ENCODE results near the gene COA8.

The COA8 gene

DNA sequence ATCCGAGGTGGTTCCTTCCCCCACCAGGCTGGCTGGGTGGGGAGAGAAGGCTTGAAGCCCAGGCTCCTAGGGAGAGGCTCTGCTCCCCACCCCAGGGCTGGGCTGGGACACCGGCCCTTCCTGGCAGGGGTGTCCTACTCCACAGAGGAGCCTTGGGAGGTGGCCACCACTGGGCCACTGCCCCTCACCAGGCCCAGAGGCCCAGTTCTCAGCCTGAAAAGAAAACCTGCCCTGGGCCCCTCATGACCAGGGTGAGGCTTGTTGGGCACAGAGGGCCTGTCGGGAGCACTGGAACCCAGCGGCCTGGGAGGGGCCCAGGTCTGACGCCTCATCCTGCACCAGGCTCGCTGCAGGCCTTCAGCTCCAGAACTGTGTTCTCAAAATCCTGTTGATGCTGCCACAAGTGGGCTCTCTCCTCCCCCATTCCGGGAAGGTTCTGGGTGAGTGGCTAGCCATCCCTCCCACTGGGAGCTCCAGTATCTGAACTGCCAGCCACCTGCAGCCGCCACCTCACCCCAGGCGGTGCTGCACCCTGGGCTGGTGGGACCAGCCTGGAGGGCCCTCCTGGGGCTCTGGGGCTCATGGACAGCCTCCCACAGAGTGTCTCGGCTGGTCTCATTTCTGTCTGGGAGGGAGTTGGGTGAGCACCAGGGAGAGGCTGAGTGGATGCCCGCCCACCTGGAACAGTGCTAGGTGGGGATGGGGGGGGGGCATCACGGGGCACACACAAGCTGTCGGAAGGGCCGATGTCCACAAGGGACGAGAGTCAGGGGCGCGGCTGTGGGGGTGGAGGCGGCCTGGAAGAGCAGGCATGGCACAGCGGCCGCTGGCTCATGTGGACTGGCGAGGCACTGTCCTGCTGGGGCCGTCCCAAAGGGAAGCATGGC is 12.1 kb upstream of the COA8 start:
- no peak overlapping the region for H3K4me3 ChIP-seq (ENCODE audit: low read depth in 1 of 2, low read length in 2 of 2)
- no peaks in the 10 kb centered on the region for H3K27me3 ChIP-seq (ENCODE audit: control insufficient read depth in 1 of 2, insufficient read depth in 2 of 2, low read length in 2 of 2)
- H3K9me3 ChIP-seq (ENCODE audit: control insufficient read depth in 1 of 2, low read length in 2 of 2): no peaks in the 10 kb centered on the region
- peaks cover 0 to 2% of the 10 kb centered on the region in 2 donors for H3K4me1 ChIP-seq (ENCODE audit: control insufficient read depth in 1 of 2, insufficient read depth in 2 of 2, low read length in 2 of 2)
- peak overlapping the region; percentile 20 for H3K27ac ChIP-seq (ENCODE audit: low read depth, low read length)
- H3K9ac ChIP-seq (ENCODE audit: low read depth in 1 of 2, low read length in 2 of 2): no peak overlapping the region
- no peaks in the 10 kb centered on the region for H3K36me3 ChIP-seq (ENCODE audit: control insufficient read depth in 1 of 2, insufficient read depth in 2 of 2, low read length in 2 of 2)

DNA sequence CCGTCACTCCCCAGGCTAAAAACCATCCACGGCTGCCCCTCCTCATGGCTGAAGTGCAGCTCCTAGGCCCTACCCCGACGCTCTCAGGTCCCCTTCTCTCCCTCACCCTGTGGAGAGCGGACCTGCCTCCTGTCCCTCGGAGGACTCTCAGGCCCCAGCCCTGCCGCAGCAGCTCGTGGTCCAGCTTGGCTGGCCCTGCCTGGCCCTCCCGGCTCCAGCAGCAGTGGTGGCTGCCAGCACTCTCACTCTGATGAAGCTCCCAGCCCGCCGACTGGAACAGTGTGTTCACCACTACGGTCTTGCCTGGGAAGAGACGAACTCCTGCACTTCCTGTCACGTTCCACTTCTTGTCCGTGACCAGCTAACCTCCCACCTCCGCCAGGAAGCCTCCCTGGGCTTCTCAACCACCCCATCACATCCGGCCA is 11.4 kb upstream of the COA8 start:
- Histone ChIP-seq H3K4me3 (ENCODE audit: low read depth in 1 of 2, low read length in 2 of 2) (no peak overlapping the region), H3K9ac (ENCODE audit: low read depth in 1 of 2, low read length in 2 of 2) (no peak overlapping the region), H3K36me3 (ENCODE audit: control insufficient read depth in 1 of 2, insufficient read depth in 2 of 2, low read length in 2 of 2) (no peaks in the 10 kb centered on the region), H3K4me1 (ENCODE audit: control insufficient read depth in 1 of 2, insufficient read depth in 2 of 2, low read length in 2 of 2) (peaks cover 0 to 2% of the 10 kb centered on the region in 2 donors), H3K27ac (ENCODE audit: low read depth, low read length) (peak overlapping the region; percentile 27), H3K27me3 (ENCODE audit: control insufficient read depth in 1 of 2, insufficient read depth in 2 of 2, low read length in 2 of 2) (no peaks in the 10 kb centered on the region), H3K9me3 (ENCODE audit: control insufficient read depth in 1 of 2, low read length in 2 of 2) (no peaks in the 10 kb centered on the region)

DNA sequence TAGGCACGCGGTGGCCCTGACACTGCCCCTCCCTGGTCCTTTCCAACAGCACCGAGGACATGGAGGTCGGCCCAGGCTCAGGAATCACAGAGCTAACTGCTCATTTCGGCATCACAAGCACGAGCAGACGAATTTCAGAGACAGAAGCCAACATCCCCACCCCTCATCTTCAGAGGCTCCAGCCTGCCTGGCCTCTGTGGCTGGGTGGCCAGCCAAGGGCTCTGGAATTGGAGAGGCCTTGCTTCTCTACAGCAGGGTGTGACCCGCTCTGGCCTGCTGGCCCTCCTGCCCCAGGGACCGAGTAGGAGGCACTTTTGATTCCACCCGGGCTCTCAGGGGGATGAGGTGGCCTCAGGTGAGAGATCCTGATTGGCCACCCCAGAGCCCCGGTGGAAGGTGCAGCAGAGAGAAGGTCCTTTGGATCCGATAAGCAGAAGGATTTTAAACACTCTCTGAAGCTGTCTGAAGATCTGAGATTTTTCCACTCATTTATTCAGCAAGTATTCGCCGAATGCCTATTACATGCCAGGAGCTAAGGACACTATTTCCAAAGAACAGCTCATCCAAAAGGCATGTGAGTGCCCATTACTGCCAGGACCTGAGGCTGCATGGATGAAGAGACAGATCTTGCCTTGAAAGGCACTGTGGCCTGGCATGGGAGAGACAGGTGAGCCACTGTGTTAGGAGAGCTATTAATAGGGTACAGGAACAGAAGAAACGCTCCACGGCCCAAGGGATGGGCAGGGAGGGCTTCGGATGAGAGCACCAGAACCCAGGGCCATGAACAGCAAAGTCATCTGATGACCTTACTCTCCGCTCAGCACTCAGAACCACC is 10.5 kb upstream of the COA8 start:
- Histone ChIP-seq H3K9ac (ENCODE audit: low read depth in 1 of 2, low read length in 2 of 2) (no peak overlapping the region), H3K4me3 (ENCODE audit: low read depth in 1 of 2, low read length in 2 of 2) (no peak overlapping the region), H3K4me1 (ENCODE audit: control insufficient read depth in 1 of 2, insufficient read depth in 2 of 2, low read length in 2 of 2) (no peaks in the 10 kb centered on the region), H3K36me3 (ENCODE audit: control insufficient read depth in 1 of 2, insufficient read depth in 2 of 2, low read length in 2 of 2) (no peaks in the 10 kb centered on the region), H3K27me3 (ENCODE audit: control insufficient read depth in 1 of 2, insufficient read depth in 2 of 2, low read length in 2 of 2) (no peaks in the 10 kb centered on the region), H3K27ac (ENCODE audit: low read depth, low read length) (no peak overlapping the region), H3K9me3 (ENCODE audit: control insufficient read depth in 1 of 2, low read length in 2 of 2) (no peaks in the 10 kb centered on the region)

DNA sequence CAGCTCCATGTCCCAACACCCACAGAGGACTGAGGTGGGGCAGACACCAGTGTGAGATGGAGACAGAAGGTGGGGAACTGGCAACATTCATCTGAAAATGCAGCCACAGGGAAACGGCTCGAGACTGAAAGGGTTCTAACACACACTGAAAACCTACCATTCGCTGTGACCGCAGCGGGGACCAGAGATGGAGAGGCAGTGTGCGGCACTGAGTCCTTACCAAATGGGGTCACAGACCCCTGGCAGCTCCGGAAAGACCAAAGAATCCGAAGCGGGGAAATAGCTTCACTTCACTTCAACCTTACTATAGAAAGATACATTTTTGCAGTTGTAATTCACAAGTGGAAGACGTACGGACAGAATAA is 9.9 kb upstream of the COA8 start:
- no peaks in the 10 kb centered on the region for H3K36me3 ChIP-seq (ENCODE audit: control insufficient read depth in 1 of 2, insufficient read depth in 2 of 2, low read length in 2 of 2)
- H3K9me3 ChIP-seq (ENCODE audit: control insufficient read depth in 1 of 2, low read length in 2 of 2): no peaks in the 10 kb centered on the region
- H3K4me3 ChIP-seq (ENCODE audit: low read depth in 1 of 2, low read length in 2 of 2): no peak overlapping the region
- no peak overlapping the region for H3K27ac ChIP-seq (ENCODE audit: low read depth, low read length)
- no peaks in the 10 kb centered on the region for H3K27me3 ChIP-seq (ENCODE audit: control insufficient read depth in 1 of 2, insufficient read depth in 2 of 2, low read length in 2 of 2)
- no peaks in the 10 kb centered on the region for H3K4me1 ChIP-seq (ENCODE audit: control insufficient read depth in 1 of 2, insufficient read depth in 2 of 2, low read length in 2 of 2)
- H3K9ac ChIP-seq (ENCODE audit: low read depth in 1 of 2, low read length in 2 of 2): no peak overlapping the region

DNA sequence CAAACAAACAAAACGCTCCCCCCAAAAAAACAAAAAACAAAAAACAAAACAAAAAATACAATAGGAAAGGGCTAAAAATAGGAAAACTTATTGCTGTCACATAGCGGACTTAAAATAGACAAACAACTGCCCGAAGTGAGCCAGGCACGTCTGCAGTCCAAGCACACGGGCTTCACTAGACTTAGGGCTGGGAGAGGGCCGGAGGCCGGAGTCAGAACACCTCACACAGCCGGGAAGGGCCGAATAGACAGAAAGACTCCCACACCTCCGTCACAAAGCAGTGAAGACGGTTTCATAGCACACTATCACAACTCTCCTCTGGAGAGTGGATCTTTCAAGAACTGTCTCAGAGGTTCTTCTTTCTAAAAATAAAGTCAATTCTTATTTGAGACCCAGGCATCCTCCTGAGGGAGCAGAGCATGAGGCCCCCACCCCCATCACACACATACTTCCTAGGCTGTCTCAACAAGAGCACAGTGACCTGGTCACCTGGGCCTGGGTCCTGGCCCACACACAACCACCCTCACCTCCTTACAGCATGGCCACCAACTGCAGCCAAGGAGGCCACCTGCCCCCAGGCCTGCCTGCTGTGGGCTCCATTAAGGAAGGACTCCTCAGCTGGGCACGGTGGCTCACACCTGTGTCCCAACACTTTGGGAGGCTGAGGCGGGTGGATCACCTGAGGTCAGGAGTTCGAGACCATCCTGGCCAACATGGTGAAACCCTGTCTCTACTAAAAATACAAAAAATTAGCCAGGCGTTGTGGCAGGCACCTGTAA is 7.0 kb upstream of the COA8 start:
- Histone ChIP-seq H3K27me3 (ENCODE audit: control insufficient read depth in 1 of 2, insufficient read depth in 2 of 2, low read length in 2 of 2) (no peaks in the 10 kb centered on the region), H3K36me3 (ENCODE audit: control insufficient read depth in 1 of 2, insufficient read depth in 2 of 2, low read length in 2 of 2) (peaks cover 6 to 25% of the 10 kb centered on the region in 2 donors), H3K4me1 (ENCODE audit: control insufficient read depth in 1 of 2, insufficient read depth in 2 of 2, low read length in 2 of 2) (peaks cover 14 to 15% of the 10 kb centered on the region in 2 donors), H3K9me3 (ENCODE audit: control insufficient read depth in 1 of 2, low read length in 2 of 2) (no peaks in the 10 kb centered on the region), H3K27ac (ENCODE audit: low read depth, low read length) (no peak overlapping the region), H3K4me3 (ENCODE audit: low read depth in 1 of 2, low read length in 2 of 2) (no peak overlapping the region), H3K9ac (ENCODE audit: low read depth in 1 of 2, low read length in 2 of 2) (no peak overlapping the region)

GRCh38 chr14:103556946-103557758 is 5.6 kb upstream of the COA8 start:
- peaks cover 6 to 25% of the 10 kb centered on the region in 2 donors for H3K36me3 ChIP-seq (ENCODE audit: control insufficient read depth in 1 of 2, insufficient read depth in 2 of 2, low read length in 2 of 2)
- H3K4me1 ChIP-seq (ENCODE audit: control insufficient read depth in 1 of 2, insufficient read depth in 2 of 2, low read length in 2 of 2): peaks cover 26 to 27% of the 10 kb centered on the region in 2 donors
- H3K27ac ChIP-seq (ENCODE audit: low read depth, low read length): no peak overlapping the region
- no peaks in the 10 kb centered on the region for H3K27me3 ChIP-seq (ENCODE audit: control insufficient read depth in 1 of 2, insufficient read depth in 2 of 2, low read length in 2 of 2)
- H3K4me3 ChIP-seq (ENCODE audit: low read depth in 1 of 2, low read length in 2 of 2): no peak overlapping the region
- H3K9ac ChIP-seq (ENCODE audit: low read depth in 1 of 2, low read length in 2 of 2): no peak overlapping the region
- H3K9me3 ChIP-seq (ENCODE audit: control insufficient read depth in 1 of 2, low read length in 2 of 2): no peaks in the 10 kb centered on the region

DNA sequence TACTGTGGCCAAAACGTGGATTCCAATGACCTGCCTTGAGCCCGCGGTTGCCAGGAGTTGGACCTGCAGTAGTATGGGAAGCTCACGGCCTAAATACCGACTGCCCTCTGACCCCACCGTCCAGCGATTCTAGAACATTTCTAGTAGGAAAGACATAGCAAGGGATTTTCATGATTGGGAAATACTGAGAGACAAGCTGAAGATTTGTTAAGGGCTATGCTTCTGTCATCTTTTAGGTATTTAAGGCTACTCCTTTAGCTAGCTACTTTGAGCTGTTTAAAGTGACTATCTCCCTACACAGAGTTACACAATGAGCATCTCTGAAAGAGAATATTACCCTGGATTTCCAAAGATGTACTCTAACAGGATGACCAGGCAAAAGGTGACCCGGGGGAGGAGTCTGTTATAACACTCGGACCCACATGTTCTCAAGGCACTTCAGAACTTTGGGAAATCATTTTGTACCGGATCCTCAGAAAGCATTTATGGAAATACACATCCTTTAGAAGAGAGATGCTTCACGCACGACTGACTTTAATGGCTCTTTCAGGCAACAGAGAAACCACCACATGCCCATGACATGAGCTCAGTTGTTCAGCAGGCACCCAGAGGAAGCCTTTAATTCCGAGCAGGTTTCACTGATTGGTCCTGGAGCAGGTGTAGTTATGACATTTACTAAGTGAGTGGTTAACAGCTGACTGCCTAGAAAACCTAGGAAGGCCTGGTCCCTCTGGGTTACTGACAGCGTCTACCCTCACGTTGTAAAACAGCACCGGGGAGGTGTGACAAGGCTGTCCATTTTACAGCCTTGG is 4.5 kb upstream of the COA8 start:
- peaks cover 6 to 25% of the 10 kb centered on the region in 2 donors for H3K36me3 ChIP-seq (ENCODE audit: control insufficient read depth in 1 of 2, insufficient read depth in 2 of 2, low read length in 2 of 2)
- no peak overlapping the region for H3K27ac ChIP-seq (ENCODE audit: low read depth, low read length)
- H3K4me3 ChIP-seq (ENCODE audit: low read depth in 1 of 2, low read length in 2 of 2): no peak overlapping the region
- no peak overlapping the region for H3K9ac ChIP-seq (ENCODE audit: low read depth in 1 of 2, low read length in 2 of 2)
- H3K27me3 ChIP-seq (ENCODE audit: control insufficient read depth in 1 of 2, insufficient read depth in 2 of 2, low read length in 2 of 2): no peaks in the 10 kb centered on the region
- H3K4me1 ChIP-seq (ENCODE audit: control insufficient read depth in 1 of 2, insufficient read depth in 2 of 2, low read length in 2 of 2): peaks cover 26 to 27% of the 10 kb centered on the region in 2 donors
- no peaks in the 10 kb centered on the region for H3K9me3 ChIP-seq (ENCODE audit: control insufficient read depth in 1 of 2, low read length in 2 of 2)

- Histone ChIP-seq H3K9ac (ENCODE audit: low read depth in 1 of 2, low read length in 2 of 2) (no peak overlapping the region), H3K27ac (ENCODE audit: low read depth, low read length) (no peak overlapping the region), H3K27me3 (ENCODE audit: control insufficient read depth in 1 of 2, insufficient read depth in 2 of 2, low read length in 2 of 2) (no peaks in the 10 kb centered on the region), H3K9me3 (ENCODE audit: control insufficient read depth in 1 of 2, low read length in 2 of 2) (no peaks in the 10 kb centered on the region), H3K4me1 (ENCODE audit: control insufficient read depth in 1 of 2, insufficient read depth in 2 of 2, low read length in 2 of 2) (peaks cover 33 to 38% of the 10 kb centered on the region in 2 donors), H3K36me3 (ENCODE audit: control insufficient read depth in 1 of 2, insufficient read depth in 2 of 2, low read length in 2 of 2) (peaks cover 6 to 25% of the 10 kb centered on the region in 2 donors), H3K4me3 (ENCODE audit: low read depth in 1 of 2, low read length in 2 of 2) (no peak overlapping the region)
These were observed 3.0 kb upstream of the COA8 start for GRCh38 chr14:103559766-103560165.

DNA sequence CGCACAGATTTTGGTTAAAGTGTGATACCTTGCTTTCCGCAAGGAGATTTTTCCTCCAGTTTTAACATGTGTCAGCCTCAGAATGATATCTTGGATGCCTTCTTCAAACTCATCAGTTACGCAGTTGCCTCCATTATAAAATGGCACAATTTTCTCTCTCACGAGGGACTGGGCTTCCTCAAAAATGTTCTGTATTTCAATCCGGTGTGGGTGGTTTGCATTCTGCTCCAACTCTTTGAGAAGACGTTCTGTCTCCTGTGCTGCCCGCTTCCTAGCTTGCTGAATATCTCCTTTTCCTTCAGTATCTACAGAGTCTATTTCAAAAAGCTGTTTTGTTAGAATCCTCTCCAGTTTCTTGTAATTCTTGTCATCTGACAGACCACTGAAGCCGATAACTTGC is 2.1 kb upstream of the COA8 start:
- Histone ChIP-seq H3K9ac (ENCODE audit: low read depth in 1 of 2, low read length in 2 of 2) (peak overlapping the region in 1 of 2 donors; percentile 11), H3K4me1 (ENCODE audit: control insufficient read depth in 1 of 2, insufficient read depth in 2 of 2, low read length in 2 of 2) (peaks cover 33 to 38% of the 10 kb centered on the region in 2 donors), H3K27ac (ENCODE audit: low read depth, low read length) (no peak overlapping the region), H3K27me3 (ENCODE audit: control insufficient read depth in 1 of 2, insufficient read depth in 2 of 2, low read length in 2 of 2) (no peaks in the 10 kb centered on the region), H3K36me3 (ENCODE audit: control insufficient read depth in 1 of 2, insufficient read depth in 2 of 2, low read length in 2 of 2) (peaks cover 6 to 25% of the 10 kb centered on the region in 2 donors), H3K9me3 (ENCODE audit: control insufficient read depth in 1 of 2, low read length in 2 of 2) (no peaks in the 10 kb centered on the region), H3K4me3 (ENCODE audit: low read depth in 1 of 2, low read length in 2 of 2) (peak overlapping the region; percentile 75 to 76)
